ENCODE results near the gene BIRC5.
"Not testable (repeated sequence)": the region's sequence is repeated elsewhere in the genome, so short reads cannot be mapped to it uniquely, and the experiment has no call there.

The BIRC5 gene

DNA sequence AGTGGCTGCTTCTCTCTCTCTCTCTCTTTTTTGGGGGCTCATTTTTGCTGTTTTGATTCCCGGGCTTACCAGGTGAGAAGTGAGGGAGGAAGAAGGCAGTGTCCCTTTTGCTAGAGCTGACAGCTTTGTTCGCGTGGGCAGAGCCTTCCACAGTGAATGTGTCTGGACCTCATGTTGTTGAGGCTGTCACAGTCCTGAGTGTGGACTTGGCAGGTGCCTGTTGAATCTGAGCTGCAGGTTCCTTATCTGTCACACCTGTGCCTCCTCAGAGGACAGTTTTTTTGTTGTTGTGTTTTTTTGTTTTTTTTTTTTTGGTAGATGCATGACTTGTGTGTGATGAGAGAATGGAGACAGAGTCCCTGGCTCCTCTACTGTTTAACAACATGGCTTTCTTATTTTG is 9.7 kb downstream of the BIRC5 start:
- no peak for DNase-seq (ENCODE audit: insufficient read length, low spot score)
- FAIRE-seq = no peak

GRCh38 chr17:78224231-78225087 is 10.4 kb downstream of the BIRC5 start:
- FAIRE-seq (no peak), DNase-seq (ENCODE audit: insufficient read length, low spot score) (no peak)

DNA sequence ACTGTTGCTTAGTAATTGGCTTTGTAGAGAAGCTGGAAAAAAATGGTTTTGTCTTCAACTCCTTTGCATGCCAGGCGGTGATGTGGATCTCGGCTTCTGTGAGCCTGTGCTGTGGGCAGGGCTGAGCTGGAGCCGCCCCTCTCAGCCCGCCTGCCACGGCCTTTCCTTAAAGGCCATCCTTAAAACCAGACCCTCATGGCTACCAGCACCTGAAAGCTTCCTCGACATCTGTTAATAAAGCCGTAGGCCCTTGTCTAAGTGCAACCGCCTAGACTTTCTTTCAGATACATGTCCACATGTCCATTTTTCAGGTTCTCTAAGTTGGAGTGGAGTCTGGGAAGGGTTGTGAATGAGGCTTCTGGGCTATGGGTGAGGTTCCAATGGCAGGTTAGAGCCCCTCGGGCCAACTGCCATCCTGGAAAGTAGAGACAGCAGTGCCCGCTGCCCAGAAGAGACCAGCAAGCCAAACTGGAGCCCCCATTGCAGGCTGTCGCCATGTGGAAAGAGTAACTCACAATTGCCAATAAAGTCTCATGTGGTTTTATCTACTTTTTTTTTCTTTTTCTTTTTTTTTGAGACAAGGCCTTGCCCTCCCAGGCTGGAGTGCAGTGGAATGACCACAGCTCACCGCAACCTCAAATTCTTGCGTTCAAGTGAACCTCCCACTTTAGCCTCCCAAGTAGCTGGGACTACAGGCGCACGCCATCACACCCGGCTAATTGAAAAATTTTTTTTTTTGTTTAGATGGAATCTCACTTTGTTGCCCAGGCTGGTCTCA is 11.2 kb downstream of the BIRC5 start:
- DNase-seq (ENCODE audit: insufficient read length, low spot score) = no peak
- FAIRE-seq = no peak

DNA sequence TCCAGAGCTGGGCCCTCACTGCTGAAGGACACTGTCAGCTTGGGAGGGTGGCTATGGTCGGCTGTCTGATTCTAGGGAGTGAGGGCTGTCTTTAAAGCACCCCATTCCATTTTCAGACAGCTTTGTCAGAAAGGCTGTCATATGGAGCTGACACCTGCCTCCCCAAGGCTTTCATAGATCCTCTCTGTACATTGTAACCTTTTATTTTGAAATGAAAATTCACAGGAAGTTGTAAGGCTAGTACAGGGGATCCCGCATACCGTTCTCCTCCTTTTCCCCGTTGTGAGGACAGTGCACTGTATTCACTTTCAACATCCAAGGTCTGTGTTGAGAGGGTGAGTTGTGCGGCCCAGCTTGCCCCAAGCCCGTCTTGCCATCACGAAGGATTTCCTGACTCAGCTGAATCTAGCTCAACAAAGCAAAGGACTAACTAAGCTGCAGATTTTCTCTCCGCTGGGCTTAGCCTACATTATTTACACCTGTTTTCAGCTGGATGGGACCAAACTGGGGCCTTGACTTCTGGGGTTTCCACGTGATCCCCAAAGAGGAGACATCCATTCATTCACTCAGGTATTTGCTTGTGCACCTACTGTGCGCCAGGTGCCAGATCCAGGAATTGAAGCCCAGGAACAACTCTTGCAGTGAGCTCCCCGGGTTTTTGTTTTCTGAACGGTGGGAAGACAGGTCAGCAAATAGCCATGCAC is 12.2 kb downstream of the BIRC5 start:
- no peak for DNase-seq (ENCODE audit: insufficient read length, low spot score)
- FAIRE-seq = no peak

DNA sequence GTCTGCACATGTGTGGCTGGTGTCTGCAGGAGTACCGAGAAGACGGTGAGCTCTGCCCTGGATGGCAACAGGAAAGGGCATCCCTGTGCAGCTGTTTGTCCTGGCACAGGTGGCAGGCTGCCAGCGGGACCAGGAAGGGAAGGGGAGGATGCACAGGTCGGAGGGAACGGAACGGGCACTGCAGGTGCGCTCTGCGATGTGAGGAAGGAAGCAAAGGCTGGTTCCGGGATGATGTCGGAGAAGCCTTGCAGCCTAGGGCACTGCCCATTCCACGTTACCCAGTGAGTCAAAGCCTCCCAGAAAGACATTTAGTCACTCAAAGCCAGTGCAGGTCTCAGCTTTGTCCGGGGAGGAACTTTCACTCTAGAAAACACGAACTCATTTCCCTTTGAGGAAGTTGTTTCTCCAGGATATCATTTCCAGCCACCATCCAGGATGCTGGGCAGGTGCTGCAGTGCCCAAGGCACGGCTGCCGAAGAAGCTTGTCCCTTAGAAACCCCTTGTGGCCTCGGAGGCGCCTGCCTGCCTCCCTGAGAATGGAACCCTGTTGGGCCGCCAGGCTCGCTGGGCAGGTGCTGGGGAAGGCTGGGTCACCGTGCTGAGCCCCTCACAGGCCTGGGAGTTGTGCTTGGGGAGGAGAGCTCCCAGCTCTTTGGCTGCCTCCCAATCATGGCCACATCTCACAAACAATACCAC is 12.9 kb downstream of the BIRC5 start:
- no peak for FAIRE-seq
- no peak for DNase-seq (ENCODE audit: insufficient read length, low spot score)

DNA sequence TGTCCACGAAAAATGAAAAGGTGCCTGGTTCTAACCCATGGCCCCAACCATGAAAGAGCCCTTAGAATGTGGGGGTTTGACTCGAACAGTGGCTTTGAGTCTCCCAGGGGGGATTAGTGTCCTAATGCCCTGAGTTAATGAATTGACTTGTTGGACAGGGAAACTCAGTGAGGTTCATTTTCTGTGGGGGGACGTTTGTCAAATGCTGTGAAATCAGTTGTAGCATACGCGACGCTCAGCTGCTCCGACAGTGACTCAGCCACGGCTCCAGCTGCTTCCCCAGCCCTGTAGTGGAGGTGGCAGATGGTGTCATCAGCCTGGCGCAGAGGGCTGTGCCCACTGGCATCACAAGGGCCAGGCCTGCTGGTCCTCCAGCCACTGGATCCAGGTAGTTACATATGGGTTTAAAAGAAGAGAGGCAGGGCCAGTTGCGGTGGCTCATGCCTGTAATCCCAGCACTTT is 13.4 kb downstream of the BIRC5 start:
- no peak for FAIRE-seq
- DNase-seq (ENCODE audit: insufficient read length, low spot score) = no peak

DNA sequence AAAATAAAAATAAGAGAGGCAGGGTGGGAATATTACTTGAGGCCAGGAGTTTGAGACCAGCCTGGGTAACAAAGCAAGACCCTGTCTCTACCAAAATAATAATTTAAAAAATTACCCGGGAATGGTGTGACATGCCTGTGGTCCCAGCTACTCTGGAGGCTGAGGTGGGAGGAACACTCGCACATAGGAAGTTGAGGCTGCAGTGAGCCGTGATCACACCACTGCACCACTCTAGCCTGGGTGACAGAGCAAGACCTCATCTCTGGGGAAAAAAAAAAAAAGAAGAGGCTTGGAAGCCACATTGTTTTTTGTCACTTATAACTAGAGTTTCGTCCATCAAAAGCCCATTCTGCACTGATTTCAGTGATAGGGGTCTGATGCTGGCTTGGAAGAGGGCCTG is 14.1 kb downstream of the BIRC5 start:
- DNase-seq (ENCODE audit: insufficient read length, low spot score) (no peak), FAIRE-seq (no peak)

- no peak for DNase-seq (ENCODE audit: insufficient read length, low spot score)
- FAIRE-seq = no peak
Measured at GRCh38 chr17:78230252-78230962, 16.4 kb downstream of the BIRC5 start.

DNA sequence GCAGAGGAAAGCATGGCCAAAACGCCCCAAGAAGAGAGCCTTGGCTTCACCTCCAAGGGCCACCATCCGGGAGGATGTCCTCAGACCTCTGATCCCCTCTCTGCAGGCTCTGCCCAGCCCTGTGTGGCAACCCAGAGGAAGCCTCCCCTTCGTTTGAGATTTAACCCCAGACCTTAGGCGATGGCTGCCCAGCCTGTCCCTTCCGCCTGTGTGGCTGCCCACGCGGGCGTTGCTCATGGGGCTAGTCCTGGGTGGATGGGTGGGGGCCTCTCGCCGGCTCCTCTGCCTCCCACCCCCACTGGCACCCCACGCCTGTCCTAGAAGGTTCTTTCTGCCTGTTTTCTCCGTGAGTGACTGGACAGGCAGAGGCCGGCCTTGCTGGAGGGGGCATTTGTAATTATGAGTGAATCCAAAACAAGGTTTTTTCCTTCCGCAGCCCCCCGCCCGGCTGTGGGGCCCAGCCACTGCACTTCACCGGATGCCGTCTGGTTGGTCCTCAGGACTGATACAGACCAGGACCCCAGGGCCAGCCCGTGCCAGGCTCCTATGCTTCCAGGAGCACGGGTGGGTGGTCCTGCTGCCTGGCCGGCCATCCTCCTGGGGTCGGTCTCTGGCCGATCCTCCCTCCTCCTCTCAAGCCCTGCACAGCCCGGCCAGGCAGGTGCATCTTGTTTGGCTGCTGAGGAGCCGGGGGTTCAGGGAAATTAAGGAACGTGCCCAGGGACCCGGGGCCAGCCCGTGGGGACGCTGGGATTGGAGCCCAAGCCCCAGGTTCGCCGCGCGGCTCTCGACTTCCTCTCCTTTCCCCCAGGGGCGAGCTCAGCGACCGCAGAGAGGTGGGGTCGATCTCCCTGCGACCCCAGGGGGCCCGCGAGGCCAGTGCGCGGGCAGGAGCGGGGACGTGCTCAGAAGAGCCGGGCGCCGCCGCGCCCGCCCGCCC is 17.2 kb downstream of the BIRC5 start, which contains the start of gene TMEM235:
TMEM235 (plus strand) TSS at position 636 of the 940 bp plus-strand sequence. CDS start 393 bp downstream, outside the sequence.
- DNase-seq (ENCODE audit: insufficient read length, low spot score) (no peak), FAIRE-seq (no peak)

- FAIRE-seq (no peak), DNase-seq (ENCODE audit: insufficient read length, low spot score) (no peak)
Measured at GRCh38 chr17:78231991-78232858, 18.2 kb downstream of the BIRC5 start.

DNA sequence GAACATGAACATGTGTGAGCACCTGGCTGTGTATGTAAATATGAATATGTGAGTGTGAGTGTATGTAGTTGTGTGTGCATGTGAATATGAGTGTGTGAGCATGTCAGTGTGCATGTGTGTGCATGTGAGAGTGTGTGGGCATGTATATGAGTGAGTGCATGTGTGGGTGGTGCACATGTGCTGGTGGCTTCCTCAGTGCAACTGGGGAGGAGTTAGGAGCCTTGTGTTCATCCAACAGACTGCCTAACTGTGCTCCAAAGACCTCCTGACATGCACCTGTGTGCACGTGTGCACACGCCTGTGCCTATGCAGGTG is 18.8 kb downstream of the BIRC5 start:
- no peak for DNase-seq (ENCODE audit: insufficient read length, low spot score)
- no peak for FAIRE-seq

DNA sequence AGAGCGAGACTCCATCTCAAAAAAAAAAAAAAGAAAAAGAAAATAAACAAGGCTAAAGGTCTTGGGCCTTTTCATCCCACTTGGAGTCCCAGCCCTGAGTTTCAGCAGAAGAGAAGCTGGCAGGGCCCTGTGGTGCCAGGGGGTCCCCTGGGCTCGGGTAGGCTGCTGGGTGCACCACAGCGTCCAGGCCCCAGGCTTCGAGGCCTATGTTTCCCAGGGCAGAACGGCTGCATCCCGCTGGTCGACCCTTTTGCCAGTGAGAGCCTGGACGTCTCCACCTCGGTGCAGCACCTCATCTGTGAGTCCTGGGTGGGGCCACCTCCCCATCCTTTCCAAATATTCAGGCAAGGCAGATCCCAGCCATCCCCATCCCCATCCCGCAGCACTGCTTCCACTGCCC is 19.6 kb downstream of the BIRC5 start:
- FAIRE-seq (no peak), DNase-seq (ENCODE audit: insufficient read length, low spot score) (no peak)

GRCh38 chr17:78234261-78234865 is 20.3 kb downstream of the BIRC5 start:
- DNase-seq (ENCODE audit: insufficient read length, low spot score) = no peak
- no peak for FAIRE-seq

DNA sequence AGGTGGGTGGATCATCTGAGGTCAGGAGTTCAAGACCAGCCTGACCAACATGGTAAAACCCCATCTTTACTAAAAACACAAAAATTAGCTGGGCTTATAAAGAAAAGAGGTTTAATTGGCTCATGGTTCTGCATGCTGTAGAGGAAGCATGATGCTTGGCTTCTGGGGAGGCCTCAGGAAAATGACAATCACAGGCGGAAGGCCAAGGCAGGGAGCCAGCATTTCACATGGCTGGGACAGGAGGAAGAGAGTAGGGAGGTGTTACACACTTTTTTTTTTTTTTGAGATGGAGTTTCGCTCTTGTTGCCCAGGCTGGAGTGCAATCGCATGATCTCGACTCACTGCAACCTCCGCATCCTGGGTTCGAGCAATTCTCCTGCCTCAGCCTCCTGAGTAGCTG is 21.0 kb downstream of the BIRC5 start:
- not testable (repeated sequence) for DNase-seq (ENCODE audit: insufficient read length, low spot score); FAIRE-seq

GRCh38 chr17:78235885-78236284 is 21.8 kb downstream of the BIRC5 start:
- FAIRE-seq = no peak
- no peak for DNase-seq (ENCODE audit: insufficient read length, low spot score)

- DNase-seq (ENCODE audit: insufficient read length, low spot score) (no peak), FAIRE-seq (no peak)
Measured at GRCh38 chr17:78236362-78237127, 22.5 kb downstream of the BIRC5 start.
